Right ventricle myocardium superior (tissue), 1 donor: ENCODE measurements around the gene UGT1A1. TPM values are rescaled to one million over a fixed set of nuclear protein-coding genes. Genes with fewer than 3 reads are reported as not detected.

ENCODE experiments used
- ATAC-seq: fragments of 200-7000 bp; cut with Tn5 transposase; one replicate; pipeline ENCODE4 v1.9.1; 2020; ENCODE audit warnings: mild to moderate bottlenecking; ENCODE audit not compliant: poor library complexity
- DNase-seq: peaks from one replicate; pipeline ENCODE4 v3.0.0-alpha.2; 2020
- intact Hi-C: fragments of 100-400 bp; cut with DNase I; formaldehyde crosslinking; loops from one replicate; pipeline ENCODE4 v1.11.2; 2022
- total RNA-seq: library from RNA; stranded (reverse); fragmentation: NEBNext Ultra II Directional; extraction: Animal tissue kit (Norgen Biotek cat#: 25700); gene quantifications from one replicate; pipeline ENCODE4 v1.2.1, GENCODE V29; 2021
- donor health status: DM: no; HTN: yes; CAD: no; lungs with severe emphysema.

UGT1A1 gene
- total RNA-seq, 1 donor from 2014 or later = not detected

GRCh38 chr2:233754872-233755611 lies 5.0 kb upstream of the UGT1A1 start:
- intact Hi-C loops = no loop called here
- ATAC-seq = no peak
- no peak for DNase-seq

- DNase-seq (no peak), ATAC-seq (no peak)
- intact Hi-C loops = no loop called here
Observed at GRCh38 chr2:233756429-233757081, 3.5 kb upstream of the UGT1A1 start.

- no peak for ATAC-seq
- intact Hi-C loops = no loop called here
- DNase-seq = no peak
Observed at GRCh38 chr2:233758141-233758540, 1.9 kb upstream of the UGT1A1 start.

GRCh38 chr2:233758849-233759248 lies 1.2 kb upstream of the UGT1A1 start:
- no peak for DNase-seq
- intact Hi-C loops = no loop called here
- no peak for ATAC-seq

GRCh38 chr2:233761040-233761769 lies 1.1 kb downstream of the UGT1A1 start:
- DNase-seq (no peak), ATAC-seq (no peak)
- intact Hi-C loops = no loop called here

GRCh38 chr2:233764264-233764663 lies 4.2 kb downstream of the UGT1A1 start:
- intact Hi-C loops = no loop called here
- ATAC-seq = no peak
- no peak for DNase-seq

GRCh38 chr2:233764761-233765160 lies 4.7 kb downstream of the UGT1A1 start:
- DNase-seq (no peak), ATAC-seq (no peak)
- intact Hi-C loops = no loop called here

- intact Hi-C loops = no loop called here
- DNase-seq (no peak), ATAC-seq (no peak)
Observed at GRCh38 chr2:233766416-233766815, 6.3 kb downstream of the UGT1A1 start.

- no peak for DNase-seq
- intact Hi-C loops = no loop called here
- no peak for ATAC-seq
Observed at GRCh38 chr2:233768076-233768475, 8.0 kb downstream of the UGT1A1 start.

GRCh38 chr2:233769260-233769659 lies 9.2 kb downstream of the UGT1A1 start:
- ATAC-seq (no peak), DNase-seq (no peak)
- intact Hi-C loops = no loop called here

GRCh38 chr2:233772153-233772552 lies 12.1 kb downstream of the UGT1A1 start:
- DNase-seq (no peak), ATAC-seq (no peak)
- intact Hi-C loops = no loop called here

GRCh38 chr2:233772583-233772982 lies 12.5 kb downstream of the UGT1A1 start:
- ATAC-seq (no peak), DNase-seq (no peak)
- intact Hi-C loops = no loop called here

GRCh38 chr2:233773854-233774253 lies 13.8 kb downstream of the UGT1A1 start:
- intact Hi-C loops = no loop called here
- no peak for DNase-seq
- ATAC-seq = no peak

- intact Hi-C loops = no loop called here
- DNase-seq = no peak
- no peak for ATAC-seq
Observed at GRCh38 chr2:233775414-233775813, 15.3 kb downstream of the UGT1A1 start.

- no peak for ATAC-seq
- intact Hi-C loops = no loop called here
- DNase-seq = no peak
Observed at GRCh38 chr2:233778030-233778429, 18.0 kb downstream of the UGT1A1 start, which contains the start of gene MROH2A. Gene MROH2A, plus strand, starts transcription at chr2:233778330. Its CDS starts 1,029 bp downstream, at chr2:233779359.

GRCh38 chr2:233779722-233780121 lies 19.7 kb downstream of the UGT1A1 start:
- no peak for ATAC-seq
- intact Hi-C loops = no loop called here

GRCh38 chr2:233780771-233781170 lies 20.7 kb downstream of the UGT1A1 start:
- DNase-seq (no peak), ATAC-seq (no peak)
- intact Hi-C loops = no loop called here

More at GRCh38 chr2:233779722-233780121, 19.7 kb downstream of the UGT1A1 start:
- DNase-seq = no peak

GRCh38 chr2:233789554-233789953 lies 29.5 kb downstream of the UGT1A1 start:
- no peak for ATAC-seq
- intact Hi-C loops = no loop called here
- no peak for DNase-seq

GRCh38 chr2:233791151-233791882 lies 31.2 kb downstream of the UGT1A1 start:
- ATAC-seq = no peak
- intact Hi-C loops = no loop called here
- no peak for DNase-seq
